ENCODE measurements around the gene ENTR1.

ENTR1 gene

DNA sequence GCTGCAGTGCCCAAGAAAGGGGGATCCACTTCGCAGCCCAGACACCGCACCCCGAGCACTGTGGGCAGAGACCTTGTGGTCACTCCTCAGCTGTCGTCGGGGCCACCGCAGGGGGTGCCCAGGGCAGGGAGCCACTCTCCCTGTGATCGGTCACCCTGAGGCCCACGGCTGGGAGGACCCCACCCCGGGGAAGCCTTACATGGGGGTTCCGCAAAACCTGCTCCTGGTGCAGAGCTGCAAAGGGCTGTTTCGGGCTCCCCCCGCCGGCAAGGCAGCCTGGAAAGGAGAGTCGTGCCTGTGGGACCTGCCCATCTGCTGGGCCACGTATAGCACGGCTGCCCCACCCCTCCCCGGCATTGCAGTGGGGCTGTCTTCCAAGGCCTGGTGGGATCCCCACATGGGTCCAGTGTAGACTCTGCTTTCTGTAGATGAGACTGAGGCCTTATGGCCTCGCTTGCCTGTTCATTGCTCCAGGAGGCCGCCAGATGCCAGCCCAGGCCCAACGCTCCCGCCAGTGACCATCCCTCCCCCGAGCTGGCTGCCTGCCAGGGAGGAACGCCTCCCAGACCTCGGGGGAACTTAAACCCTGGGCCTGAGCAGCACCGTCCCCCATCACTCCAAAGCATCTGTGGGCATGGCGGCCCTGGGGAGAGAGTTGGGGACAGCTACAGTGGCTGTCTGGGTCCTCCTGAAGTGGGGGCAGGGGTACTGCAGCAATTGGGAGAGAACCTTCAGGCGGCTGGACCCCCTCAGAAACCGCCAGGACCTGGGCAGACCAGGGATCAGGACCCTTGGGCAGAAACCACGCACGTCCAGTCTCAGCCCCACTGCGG lies 45.3 kb downstream of the ENTR1 start (continued):
- TF ChIP-seq, protein P1, sequence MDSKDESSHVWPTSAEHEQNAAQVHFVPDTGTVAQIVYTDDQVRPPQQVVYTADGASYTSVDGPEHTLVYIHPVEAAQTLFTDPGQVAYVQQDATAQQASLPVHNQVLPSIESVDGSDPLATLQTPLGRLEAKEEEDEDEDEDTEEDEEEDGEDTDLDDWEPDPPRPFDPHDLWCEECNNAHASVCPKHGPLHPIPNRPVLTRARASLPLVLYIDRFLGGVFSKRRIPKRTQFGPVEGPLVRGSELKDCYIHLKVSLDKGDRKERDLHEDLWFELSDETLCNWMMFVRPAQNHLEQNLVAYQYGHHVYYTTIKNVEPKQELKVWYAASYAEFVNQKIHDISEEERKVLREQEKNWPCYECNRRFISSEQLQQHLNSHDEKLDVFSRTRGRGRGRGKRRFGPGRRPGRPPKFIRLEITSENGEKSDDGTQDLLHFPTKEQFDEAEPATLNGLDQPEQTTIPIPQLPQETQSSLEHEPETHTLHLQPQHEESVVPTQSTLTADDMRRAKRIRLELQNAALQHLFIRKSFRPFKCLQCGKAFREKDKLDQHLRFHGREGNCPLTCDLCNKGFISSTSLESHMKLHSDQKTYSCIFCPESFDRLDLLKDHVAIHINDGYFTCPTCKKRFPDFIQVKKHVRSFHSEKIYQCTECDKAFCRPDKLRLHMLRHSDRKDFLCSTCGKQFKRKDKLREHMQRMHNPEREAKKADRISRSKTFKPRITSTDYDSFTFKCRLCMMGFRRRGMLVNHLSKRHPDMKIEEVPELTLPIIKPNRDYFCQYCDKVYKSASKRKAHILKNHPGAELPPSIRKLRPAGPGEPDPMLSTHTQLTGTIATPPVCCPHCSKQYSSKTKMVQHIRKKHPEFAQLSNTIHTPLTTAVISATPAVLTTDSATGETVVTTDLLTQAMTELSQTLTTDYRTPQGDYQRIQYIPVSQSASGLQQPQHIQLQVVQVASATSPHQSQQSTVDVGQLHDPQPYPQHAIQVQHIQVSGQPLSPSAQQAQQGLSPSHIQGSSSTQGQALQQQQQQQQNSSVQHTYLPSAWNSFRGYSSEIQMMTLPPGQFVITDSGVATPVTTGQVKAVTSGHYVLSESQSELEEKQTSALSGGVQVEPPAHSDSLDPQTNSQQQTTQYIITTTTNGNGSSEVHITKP (tag by site-specific recombination; IDR thresholded peaks at IDR 0.05), result no peak
- TF ChIP-seq, protein P2, sequence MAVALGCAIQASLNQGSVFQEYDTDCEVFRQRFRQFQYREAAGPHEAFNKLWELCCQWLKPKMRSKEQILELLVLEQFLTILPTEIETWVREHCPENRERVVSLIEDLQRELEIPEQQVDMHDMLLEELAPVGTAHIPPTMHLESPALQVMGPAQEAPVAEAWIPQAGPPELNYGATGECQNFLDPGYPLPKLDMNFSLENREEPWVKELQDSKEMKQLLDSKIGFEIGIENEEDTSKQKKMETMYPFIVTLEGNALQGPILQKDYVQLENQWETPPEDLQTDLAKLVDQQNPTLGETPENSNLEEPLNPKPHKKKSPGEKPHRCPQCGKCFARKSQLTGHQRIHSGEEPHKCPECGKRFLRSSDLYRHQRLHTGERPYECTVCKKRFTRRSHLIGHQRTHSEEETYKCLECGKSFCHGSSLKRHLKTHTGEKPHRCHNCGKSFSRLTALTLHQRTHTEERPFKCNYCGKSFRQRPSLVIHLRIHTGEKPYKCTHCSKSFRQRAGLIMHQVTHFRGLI (tag by site-specific recombination; IDR thresholded peaks at IDR 0.05), result no peak
- TF ChIP-seq ZNF600 (tag by site-specific recombination; IDR thresholded peaks at IDR 0.05), result no peak
- no peak for TF ChIP-seq ZNF571 (tag by site-specific recombination; IDR thresholded peaks at IDR 0.05)
- no peak for TF ChIP-seq ZNF350 (tag by site-specific recombination; IDR thresholded peaks at IDR 0.05)
- TF ChIP-seq, protein P3, sequence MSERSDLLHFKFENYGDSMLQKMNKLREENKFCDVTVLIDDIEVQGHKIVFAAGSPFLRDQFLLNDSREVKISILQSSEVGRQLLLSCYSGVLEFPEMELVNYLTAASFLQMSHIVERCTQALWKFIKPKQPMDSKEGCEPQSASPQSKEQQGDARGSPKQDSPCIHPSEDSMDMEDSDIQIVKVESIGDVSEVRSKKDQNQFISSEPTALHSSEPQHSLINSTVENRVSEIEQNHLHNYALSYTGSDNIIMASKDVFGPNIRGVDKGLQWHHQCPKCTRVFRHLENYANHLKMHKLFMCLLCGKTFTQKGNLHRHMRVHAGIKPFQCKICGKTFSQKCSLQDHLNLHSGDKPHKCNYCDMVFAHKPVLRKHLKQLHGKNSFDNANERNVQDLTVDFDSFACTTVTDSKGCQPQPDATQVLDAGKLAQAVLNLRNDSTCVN (tag by site-specific recombination; optimal IDR thresholded peaks at IDR 0.05), result no peak
- no peak for TF ChIP-seq ZNF624 (tag by site-specific recombination; IDR thresholded peaks at IDR 0.05)
- no peak for TF ChIP-seq ZNF266 (tag by site-specific recombination; IDR thresholded peaks at IDR 0.05; ENCODE audit: low read depth)
- peak; percentile 48; the same call in 1 of the 2 replicates for TF ChIP-seq ZNF341 (tag by site-specific recombination; IDR thresholded peaks at IDR 0.05; ENCODE audit: low read depth)
- TF ChIP-seq, protein P4, sequence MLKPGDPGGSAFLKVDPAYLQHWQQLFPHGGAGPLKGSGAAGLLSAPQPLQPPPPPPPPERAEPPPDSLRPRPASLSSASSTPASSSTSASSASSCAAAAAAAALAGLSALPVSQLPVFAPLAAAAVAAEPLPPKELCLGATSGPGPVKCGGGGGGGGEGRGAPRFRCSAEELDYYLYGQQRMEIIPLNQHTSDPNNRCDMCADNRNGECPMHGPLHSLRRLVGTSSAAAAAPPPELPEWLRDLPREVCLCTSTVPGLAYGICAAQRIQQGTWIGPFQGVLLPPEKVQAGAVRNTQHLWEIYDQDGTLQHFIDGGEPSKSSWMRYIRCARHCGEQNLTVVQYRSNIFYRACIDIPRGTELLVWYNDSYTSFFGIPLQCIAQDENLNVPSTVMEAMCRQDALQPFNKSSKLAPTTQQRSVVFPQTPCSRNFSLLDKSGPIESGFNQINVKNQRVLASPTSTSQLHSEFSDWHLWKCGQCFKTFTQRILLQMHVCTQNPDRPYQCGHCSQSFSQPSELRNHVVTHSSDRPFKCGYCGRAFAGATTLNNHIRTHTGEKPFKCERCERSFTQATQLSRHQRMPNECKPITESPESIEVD (tag by site-specific recombination; IDR thresholded peaks at IDR 0.05), result no peak
- TF ChIP-seq BCL11A (tag by site-specific recombination; IDR thresholded peaks at IDR 0.05; ENCODE audit: low read depth), result 0 out of 2 replicates have a peak, but pooled peaks have one; percentile 14
- no peak for TF ChIP-seq ZNF302 (tag by site-specific recombination; IDR thresholded peaks at IDR 0.05; ENCODE audit: low read depth)
- TF ChIP-seq ZNF610 (tag by site-specific recombination; IDR thresholded peaks at IDR 0.05; ENCODE audit: borderline replicate concordance), result no peak
- TF ChIP-seq YY2 (tag by site-specific recombination; IDR thresholded peaks at IDR 0.05), result no peak
- TF ChIP-seq FEZF1 (tag by site-specific recombination; IDR thresholded peaks at IDR 0.05), result no peak
- TF ChIP-seq ZFP41 (tag by site-specific recombination; IDR thresholded peaks at IDR 0.05; ENCODE audit: borderline replicate concordance), result no peak
- TF ChIP-seq ZNF776 (tag by site-specific recombination; IDR thresholded peaks at IDR 0.05; ENCODE audit: borderline replicate concordance), result no peak
- TF ChIP-seq, protein P5, sequence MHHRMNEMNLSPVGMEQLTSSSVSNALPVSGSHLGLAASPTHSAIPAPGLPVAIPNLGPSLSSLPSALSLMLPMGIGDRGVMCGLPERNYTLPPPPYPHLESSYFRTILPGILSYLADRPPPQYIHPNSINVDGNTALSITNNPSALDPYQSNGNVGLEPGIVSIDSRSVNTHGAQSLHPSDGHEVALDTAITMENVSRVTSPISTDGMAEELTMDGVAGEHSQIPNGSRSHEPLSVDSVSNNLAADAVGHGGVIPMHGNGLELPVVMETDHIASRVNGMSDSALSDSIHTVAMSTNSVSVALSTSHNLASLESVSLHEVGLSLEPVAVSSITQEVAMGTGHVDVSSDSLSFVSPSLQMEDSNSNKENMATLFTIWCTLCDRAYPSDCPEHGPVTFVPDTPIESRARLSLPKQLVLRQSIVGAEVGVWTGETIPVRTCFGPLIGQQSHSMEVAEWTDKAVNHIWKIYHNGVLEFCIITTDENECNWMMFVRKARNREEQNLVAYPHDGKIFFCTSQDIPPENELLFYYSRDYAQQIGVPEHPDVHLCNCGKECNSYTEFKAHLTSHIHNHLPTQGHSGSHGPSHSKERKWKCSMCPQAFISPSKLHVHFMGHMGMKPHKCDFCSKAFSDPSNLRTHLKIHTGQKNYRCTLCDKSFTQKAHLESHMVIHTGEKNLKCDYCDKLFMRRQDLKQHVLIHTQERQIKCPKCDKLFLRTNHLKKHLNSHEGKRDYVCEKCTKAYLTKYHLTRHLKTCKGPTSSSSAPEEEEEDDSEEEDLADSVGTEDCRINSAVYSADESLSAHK (tag by site-specific recombination; IDR thresholded peaks at IDR 0.05), result peak; percentile 76

Data from HEK293 (cell line).